ENCODE measurements around the gene ANO10.

DNA sequence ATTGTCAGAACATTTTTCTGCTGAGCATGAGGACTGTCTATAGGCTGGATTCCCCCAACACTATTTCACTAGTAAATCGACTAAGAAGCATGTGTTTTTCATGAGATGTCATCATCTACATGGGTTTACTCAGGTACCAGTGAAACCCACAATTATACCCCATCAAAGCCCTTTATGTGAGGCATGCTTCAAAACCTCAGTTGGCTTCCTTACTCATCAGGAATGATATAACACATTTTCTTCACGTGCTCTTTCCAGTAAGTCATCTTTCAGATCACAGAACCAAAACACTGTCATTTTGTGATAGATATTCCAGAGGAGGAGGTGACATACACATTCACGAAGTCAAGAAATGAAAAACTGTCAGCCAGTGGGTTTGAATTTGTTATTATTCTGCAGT, 116.5 kb downstream of the ANO10 start:
- TF ChIP-seq SIN3A (conservative IDR thresholded peaks at IDR 0.05 in 1 of 2, IDR thresholded peaks at IDR 0.05 in 1 of 2; ENCODE audit: low read depth in 1 of 2, low read length in 2 of 2) (no peak), MAFK (IDR thresholded peaks at IDR 0.05; ENCODE audit: low read depth, low read length) (no peak), RBBP5 (IDR thresholded peaks at IDR 0.05; ENCODE audit: borderline replicate concordance, low read depth, low read length) (no peak), KDM1A (IDR thresholded peaks at IDR 0.05; ENCODE audit: borderline replicate concordance, low read length) (no peak)
- TF ChIP-seq, protein P1, sequence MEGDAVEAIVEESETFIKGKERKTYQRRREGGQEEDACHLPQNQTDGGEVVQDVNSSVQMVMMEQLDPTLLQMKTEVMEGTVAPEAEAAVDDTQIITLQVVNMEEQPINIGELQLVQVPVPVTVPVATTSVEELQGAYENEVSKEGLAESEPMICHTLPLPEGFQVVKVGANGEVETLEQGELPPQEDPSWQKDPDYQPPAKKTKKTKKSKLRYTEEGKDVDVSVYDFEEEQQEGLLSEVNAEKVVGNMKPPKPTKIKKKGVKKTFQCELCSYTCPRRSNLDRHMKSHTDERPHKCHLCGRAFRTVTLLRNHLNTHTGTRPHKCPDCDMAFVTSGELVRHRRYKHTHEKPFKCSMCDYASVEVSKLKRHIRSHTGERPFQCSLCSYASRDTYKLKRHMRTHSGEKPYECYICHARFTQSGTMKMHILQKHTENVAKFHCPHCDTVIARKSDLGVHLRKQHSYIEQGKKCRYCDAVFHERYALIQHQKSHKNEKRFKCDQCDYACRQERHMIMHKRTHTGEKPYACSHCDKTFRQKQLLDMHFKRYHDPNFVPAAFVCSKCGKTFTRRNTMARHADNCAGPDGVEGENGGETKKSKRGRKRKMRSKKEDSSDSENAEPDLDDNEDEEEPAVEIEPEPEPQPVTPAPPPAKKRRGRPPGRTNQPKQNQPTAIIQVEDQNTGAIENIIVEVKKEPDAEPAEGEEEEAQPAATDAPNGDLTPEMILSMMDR (IDR thresholded peaks at IDR 0.05; ENCODE audit: control extremely low read depth in 1 of 3, insufficient read depth in 1 of 3, low read depth in 1 of 3, low read length in 3 of 3) = no peak

Data from H1 (cell line).